HG03469 (cell line): Measurements from ENCODE around the gene CORT.
A peak's percentile ranks its signal among the peaks of the same experiment; 100 is the strongest.
"Not testable (repeated sequence)": the region's sequence is repeated elsewhere in the genome, so short reads cannot be mapped to it uniquely, and the experiment has no call there.

Experiments
- ATAC-seq: cut with Tn5 transposase; IDR thresholded peaks from one replicate; pipeline ENCODE4 v1.9.1; 2021; ENCODE audit warnings: mild to moderate bottlenecking, moderate library complexity, moderate number of reproducible peaks; ENCODE audit not compliant: unreplicated experiment

CORT gene

GRCh38 chr1:10449751-10450150, at the start of gene CORT:
TSS of gene CORT (plus strand) at chr1:10450031. CDS start at chr1:10450224, 193 bp downstream.
- no peak for ATAC-seq

GRCh38 chr1:10401281-10401680, 48.5 kb upstream of the CORT start:
- no peak for ATAC-seq

- no peak for ATAC-seq
Observed at GRCh38 chr1:10402729-10403274, 47.0 kb upstream of the CORT start.

- no peak for ATAC-seq
Observed at GRCh38 chr1:10407201-10407600, 42.6 kb upstream of the CORT start.

GRCh38 chr1:10415211-10415930, 34.5 kb upstream of the CORT start:
- no peak for ATAC-seq

GRCh38 chr1:10415967-10416366, 33.9 kb upstream of the CORT start:
- ATAC-seq = not testable (repeated sequence)

- not testable (repeated sequence) for ATAC-seq
Observed at GRCh38 chr1:10418741-10419140, 31.1 kb upstream of the CORT start.

- ATAC-seq = no peak
Observed at GRCh38 chr1:10419351-10419750, 30.5 kb upstream of the CORT start.

- no peak for ATAC-seq
Observed at GRCh38 chr1:10421637-10422036, 28.2 kb upstream of the CORT start.

GRCh38 chr1:10424034-10424433, 25.8 kb upstream of the CORT start:
- ATAC-seq = no peak

- ATAC-seq = no peak
Observed at GRCh38 chr1:10424651-10425050, 25.2 kb upstream of the CORT start.

GRCh38 chr1:10425826-10426534, 23.9 kb upstream of the CORT start:
- ATAC-seq = not testable (repeated sequence)

- ATAC-seq = not testable (repeated sequence)
Observed at GRCh38 chr1:10426535-10426848, 23.3 kb upstream of the CORT start.

- no peak for ATAC-seq
Observed at GRCh38 chr1:10428984-10429383, 20.8 kb upstream of the CORT start.

- ATAC-seq = no peak
Observed at GRCh38 chr1:10429868-10430215, 20.0 kb upstream of the CORT start.

GRCh38 chr1:10430216-10431069, 19.4 kb upstream of the CORT start, which contains the start of gene CENPS:
TSS of gene CENPS (plus strand) at chr1:10430433. CDS start at chr1:10430518, 85 bp downstream.
- ATAC-seq = peak; percentile 46

- ATAC-seq = no peak
Observed at GRCh38 chr1:10431070-10431730, 18.6 kb upstream of the CORT start.

GRCh38 chr1:10432910-10433700, 16.7 kb upstream of the CORT start:
- no peak for ATAC-seq

GRCh38 chr1:10433790-10434189, 16.0 kb upstream of the CORT start:
- ATAC-seq = no peak

- ATAC-seq = no peak
Observed at GRCh38 chr1:10434590-10434989, 15.2 kb upstream of the CORT start.
